Glomerular visceral epithelial cell (primary cell): ENCODE results near the gene TRAIP.

Experiments
- DNase-seq: peaks from one replicate; pipeline ENCODE4 v3.0.0-alpha.2; 2016; ENCODE audit errors: extremely low spot score

TRAIP gene

DNA sequence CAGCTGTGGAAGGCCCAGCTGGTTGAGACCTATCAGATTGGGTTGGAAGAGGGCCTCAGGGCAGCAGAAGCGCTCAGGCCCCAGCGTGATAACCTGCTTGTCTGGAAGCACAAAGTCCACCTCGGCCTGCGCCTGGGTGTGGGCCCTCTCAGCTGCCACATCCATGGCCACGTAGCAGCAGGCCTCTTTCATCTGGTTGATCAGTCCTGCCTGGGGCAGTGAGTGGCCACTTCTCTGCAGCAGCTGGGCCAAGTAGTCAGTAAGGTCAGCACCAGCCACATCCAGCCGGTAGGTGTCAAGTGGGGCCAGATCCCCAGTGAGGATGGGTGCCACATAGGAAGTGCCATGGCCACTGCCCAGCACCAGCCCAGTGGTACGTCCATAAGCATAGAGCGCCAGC lies 17.3 kb upstream of the TRAIP start:
- no peak for DNase-seq

DNA sequence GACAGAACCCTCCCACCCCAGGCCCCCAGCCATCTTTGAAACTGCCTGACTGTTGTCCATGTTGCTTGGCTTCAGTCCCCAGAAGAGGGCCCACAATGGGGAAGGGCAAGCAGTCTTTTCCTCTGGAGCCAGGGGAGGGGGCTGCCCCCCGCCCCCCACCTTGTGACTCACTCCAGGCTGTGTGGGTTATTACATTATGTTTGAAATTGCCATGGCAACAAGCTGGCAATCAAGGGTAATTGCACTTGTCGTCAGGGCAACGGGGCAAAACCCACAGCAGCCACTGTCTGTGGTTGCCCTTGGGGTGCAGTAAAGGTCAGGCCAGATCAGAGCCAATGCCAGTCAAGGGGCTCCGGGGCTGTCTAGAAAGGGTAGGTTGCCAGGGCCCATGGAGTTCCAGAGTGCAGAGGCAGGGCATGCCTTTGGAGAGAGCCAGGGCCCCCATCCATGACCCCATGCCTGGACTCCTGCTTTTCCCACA lies 16.5 kb upstream of the TRAIP start:
- DNase-seq: peak; percentile 51

- DNase-seq: no peak
Measured at GRCh38 chr3:49871531-49872153, 15.3 kb upstream of the TRAIP start.

GRCh38 chr3:49869525-49870126 lies 13.3 kb upstream of the TRAIP start, which contains the start of gene CAMKV:
Gene CAMKV, minus strand, starts transcription at chr3:49869906. Its CDS starts 7,518 bp downstream, at chr3:49862388.
- no peak for DNase-seq

GRCh38 chr3:49868862-49869466 lies 12.6 kb upstream of the TRAIP start:
- DNase-seq: no peak

GRCh38 chr3:49867871-49868321 lies 11.5 kb upstream of the TRAIP start:
- DNase-seq: peak; percentile 24

DNA sequence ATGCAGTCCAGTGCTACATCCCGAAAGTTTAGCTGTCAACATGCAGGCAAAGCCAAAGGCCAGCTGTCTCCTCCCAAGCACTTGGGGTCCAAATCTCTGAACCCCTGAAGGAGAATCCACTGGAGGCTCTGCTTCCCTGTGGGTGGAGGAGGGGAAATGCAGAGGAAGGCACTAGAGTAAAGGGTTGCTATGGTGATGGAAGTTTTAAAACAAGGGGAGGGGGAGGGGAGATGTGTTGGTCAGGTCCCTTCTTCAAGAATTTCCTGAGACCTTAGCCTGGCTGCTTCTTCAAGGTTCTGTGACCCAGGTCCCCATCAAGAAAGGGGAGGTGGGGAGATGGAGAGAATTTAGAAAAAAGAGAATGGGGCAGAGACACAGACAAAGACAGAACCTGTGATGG lies 11.0 kb upstream of the TRAIP start:
- no peak for DNase-seq

GRCh38 chr3:49865198-49865784 lies 8.9 kb upstream of the TRAIP start:
- DNase-seq: no peak

DNA sequence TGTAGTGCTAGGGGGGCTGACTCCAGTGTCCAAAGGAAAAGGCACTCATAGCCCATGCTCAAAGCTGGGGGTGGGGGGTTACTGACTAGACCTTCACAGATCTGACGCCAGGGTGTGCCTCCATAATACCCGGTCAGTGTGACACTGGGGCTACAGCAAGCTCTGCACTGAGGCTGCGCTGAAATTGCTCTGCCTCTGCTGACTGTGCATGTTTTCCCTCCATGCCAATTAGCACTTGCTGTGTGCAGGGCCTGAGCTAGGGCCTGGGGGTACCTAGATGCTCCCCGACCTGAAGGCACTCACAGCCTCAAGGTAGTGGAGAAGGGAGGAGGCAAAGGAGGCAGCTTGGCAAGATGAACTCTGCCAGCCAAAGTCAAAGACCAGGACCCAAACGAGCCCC lies 8.1 kb upstream of the TRAIP start:
- no peak for DNase-seq

DNA sequence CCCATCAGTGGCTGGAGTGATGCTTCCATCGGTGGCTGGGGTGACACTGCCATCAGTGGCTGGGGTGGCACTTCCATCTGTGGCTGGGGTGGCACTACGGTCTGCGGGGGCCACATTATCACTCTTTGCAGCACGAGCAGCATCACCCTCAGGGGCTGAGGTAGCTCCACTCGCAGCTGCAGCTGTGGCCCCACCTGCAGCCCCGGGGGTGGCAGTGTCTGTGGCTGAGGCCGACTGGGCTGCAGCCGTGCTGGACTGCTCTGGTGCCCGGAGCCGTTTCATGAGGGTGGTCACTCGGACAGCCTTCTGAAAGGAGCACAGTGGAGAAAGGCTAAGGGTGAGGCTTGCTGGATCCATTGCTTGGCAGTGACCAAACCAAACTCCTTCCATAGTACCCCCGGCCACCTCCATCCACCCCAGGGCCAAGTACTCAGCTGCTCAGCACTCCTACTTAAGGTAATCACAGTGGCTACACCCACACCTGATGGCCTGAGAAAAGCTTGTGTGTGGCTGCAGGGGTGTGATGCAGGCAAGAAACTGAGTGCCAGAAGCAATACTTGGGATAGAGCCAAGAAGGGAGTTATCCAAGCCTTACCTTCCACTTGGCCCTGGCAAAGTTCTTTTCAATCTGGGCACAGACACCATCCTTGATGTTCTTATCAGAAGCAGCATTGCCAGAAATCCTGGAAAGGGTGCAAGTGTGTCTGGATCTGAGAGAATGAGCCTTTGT lies 3.4 kb upstream of the TRAIP start:
- DNase-seq: no peak

- no peak for DNase-seq
Measured at GRCh38 chr3:49855662-49856061, 702 bp downstream of the TRAIP start.

GRCh38 chr3:49845694-49846093 lies 10.7 kb downstream of the TRAIP start:
- no peak for DNase-seq

DNA sequence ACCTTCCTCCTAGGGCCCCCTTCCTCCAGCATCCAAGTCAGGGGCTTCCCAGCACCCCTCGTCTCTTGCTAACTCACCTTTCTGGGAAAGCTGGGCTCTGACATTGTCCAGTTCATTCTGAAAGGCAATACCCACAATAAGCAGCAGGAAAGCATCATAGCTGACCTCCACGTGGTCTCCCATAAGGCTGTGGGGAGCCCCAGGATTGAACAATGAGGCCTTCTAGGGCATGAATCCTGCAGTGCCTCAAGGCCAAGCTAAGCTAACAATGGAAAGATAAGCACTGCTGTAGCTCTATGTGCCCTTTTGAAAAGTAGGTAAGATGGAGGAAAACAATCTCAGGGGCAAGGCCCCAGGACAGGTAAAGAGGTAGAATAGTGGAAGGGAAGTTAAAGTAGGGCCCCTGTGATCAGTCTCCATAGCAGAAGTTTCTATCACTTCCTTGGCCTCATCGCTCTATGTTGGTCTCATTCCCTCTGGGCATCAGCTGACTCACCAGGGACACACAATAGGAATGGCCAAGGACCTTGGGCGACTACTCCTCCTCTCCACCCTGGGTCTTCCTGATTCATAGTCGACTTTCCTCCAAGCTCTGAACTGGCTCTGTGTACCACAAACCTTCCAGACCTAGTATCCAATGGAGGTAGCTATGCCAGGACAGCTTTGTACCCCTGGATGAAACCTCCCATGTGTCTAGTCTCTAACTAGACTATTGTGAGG lies 11.7 kb downstream of the TRAIP start:
- no peak for DNase-seq

DNA sequence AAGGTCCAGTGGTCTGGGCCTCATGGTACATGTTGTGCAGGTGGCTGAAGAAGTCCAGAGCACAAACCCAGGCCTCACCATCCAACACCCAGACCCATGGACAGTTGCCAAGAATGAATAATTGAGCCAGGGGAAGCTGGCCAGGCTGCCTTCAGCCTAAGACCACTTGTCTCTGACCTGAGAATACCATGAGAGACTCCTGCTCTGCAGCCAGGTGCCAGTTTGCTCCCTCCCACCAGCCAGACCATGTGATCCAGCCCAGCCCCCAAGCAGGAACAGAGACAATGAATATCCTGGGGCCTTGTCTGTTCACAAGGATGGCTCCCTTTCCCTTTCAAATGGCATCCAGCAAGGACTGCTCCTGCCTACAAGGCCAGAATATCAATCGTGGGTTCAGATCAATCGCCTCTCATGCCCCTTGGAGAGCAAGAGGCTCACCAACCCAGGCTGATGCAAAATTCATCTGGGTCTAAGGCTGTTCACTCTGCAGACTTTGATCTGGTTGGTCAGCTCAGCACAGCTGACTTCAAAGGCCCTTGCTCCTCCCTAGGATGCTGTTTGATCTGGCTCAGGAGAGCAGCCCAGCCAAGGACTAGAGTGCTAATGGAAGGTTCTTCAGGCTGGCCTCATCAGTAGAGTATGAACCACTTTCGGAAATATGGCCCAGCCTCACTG lies 13.4 kb downstream of the TRAIP start:
- DNase-seq: no peak

DNA sequence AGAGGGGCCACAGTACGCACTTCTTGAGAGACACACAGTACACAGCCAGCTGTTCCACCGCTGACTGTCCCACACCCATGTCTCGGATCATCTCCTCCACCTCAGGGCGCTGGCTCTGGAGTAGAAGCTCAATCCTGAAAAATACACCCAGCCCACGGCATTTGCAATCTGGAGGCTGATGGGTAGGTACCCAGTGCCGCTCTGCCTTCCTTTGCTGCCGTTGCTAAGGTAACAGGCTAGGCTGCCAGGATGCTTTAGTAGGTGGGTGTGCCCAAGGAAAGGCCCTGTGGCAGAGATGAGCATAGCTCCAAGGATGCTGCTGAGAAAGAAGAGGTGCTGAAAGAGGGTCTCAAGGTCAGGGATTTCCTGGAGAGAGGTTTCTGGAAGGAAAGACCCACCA lies 14.6 kb downstream of the TRAIP start:
- DNase-seq: no peak

- peak; percentile 13 for DNase-seq
Measured at GRCh38 chr3:49841126-49841696, 15.2 kb downstream of the TRAIP start.

- DNase-seq: no peak
Measured at GRCh38 chr3:49840388-49840787, 16.0 kb downstream of the TRAIP start.

DNA sequence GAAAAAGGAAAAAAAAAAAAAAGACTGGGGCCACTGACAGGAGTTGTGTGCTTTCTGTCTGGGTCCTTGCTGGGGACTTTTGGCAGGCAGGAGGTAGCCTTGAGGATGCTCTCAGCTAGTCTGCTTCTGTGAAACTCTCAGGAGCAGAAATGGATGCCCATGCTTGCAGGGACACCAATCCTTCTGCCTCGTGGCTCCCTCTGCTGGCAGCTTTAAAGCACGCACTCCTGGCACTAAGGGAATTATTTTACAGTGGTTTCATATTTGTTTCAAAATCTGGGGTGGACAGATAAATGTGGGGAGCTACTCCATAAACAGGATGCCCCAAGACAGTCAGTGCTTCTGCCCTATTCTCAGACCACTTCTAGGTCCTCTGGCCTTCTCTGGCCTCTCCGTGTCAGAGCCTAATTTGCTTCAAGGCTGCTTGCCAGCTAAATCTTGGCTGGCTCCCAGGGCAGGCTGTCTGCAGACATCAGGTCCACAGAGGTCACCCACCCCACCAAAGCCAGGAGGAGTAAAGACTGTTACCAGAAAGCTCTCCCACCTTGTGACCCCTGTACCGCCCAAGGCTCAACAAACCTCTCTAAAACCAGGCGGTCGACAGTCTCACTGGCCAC lies 17.1 kb downstream of the TRAIP start:
- peak; percentile 71 for DNase-seq

DNA sequence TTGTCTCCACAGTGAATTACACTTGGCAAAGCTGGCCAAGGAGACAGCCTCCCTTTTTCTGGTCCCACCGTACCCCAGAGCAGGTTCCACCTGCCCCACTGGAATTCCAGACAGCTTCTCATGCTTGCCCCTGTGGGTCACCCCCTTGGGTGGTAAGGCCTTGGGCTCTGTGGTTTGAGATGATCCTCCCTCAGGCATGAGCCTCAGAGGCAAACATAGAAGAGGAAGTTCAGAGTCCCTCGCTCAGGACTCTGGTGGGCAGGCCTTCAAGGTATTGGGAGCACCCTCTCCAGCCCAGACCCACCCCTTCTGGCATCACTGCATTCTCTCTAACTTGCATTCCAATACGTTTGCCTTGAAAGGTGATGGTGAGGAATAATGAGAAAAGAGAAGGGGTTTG lies 25.0 kb downstream of the TRAIP start:
- no peak for DNase-seq

GRCh38 chr3:49826016-49826415 lies 30.3 kb downstream of the TRAIP start:
- no peak for DNase-seq
